HG03064 (cell line): ENCODE data around the gene SORCS2.

Experiments
- ATAC-seq: cut with Tn5 transposase; IDR thresholded peaks from one replicate; pipeline ENCODE4 v1.9.1; 2021; ENCODE audit warnings: low read depth; ENCODE audit not compliant: unreplicated experiment

The SORCS2 gene

GRCh38 chr4:7632971-7633370 lies 440.6 kb downstream of the SORCS2 start:
- no peak for ATAC-seq

- ATAC-seq: no peak
Observed at GRCh38 chr4:7634661-7635251, 442.4 kb downstream of the SORCS2 start.

GRCh38 chr4:7635445-7636239 lies 443.3 kb downstream of the SORCS2 start:
- no peak for ATAC-seq

- no peak for ATAC-seq
Observed at GRCh38 chr4:7636240-7636508, 443.8 kb downstream of the SORCS2 start.

- no peak for ATAC-seq
Observed at GRCh38 chr4:7637139-7637538, 444.8 kb downstream of the SORCS2 start.

- no peak for ATAC-seq
Observed at GRCh38 chr4:7637971-7638370, 445.6 kb downstream of the SORCS2 start.

GRCh38 chr4:7638489-7638888 lies 446.2 kb downstream of the SORCS2 start:
- no peak for ATAC-seq

GRCh38 chr4:7638984-7639789 lies 446.8 kb downstream of the SORCS2 start:
- no peak for ATAC-seq

GRCh38 chr4:7640136-7640535 lies 447.8 kb downstream of the SORCS2 start:
- ATAC-seq: no peak

GRCh38 chr4:7641712-7642111 lies 449.4 kb downstream of the SORCS2 start:
- ATAC-seq: no peak

- ATAC-seq: no peak
Observed at GRCh38 chr4:7642741-7643458, 450.6 kb downstream of the SORCS2 start.

GRCh38 chr4:7645158-7645557 lies 452.8 kb downstream of the SORCS2 start:
- ATAC-seq: no peak

- ATAC-seq: no peak
Observed at GRCh38 chr4:7645956-7646355, 453.6 kb downstream of the SORCS2 start.

GRCh38 chr4:7646384-7647061 lies 454.2 kb downstream of the SORCS2 start:
- ATAC-seq: no peak

- no peak for ATAC-seq
Observed at GRCh38 chr4:7647186-7647585, 454.8 kb downstream of the SORCS2 start.

- ATAC-seq: no peak
Observed at GRCh38 chr4:7647600-7648543, 455.5 kb downstream of the SORCS2 start.

- no peak for ATAC-seq
Observed at GRCh38 chr4:7648544-7649395, 456.4 kb downstream of the SORCS2 start.

- ATAC-seq: no peak
Observed at GRCh38 chr4:7649411-7649740, 457.0 kb downstream of the SORCS2 start.
